Prostate gland (tissue), 2 donors: Measurements from ENCODE around the gene CSMD2.

Experiments
- POLR2A ChIP-seq: fragments of 450-650 bp; IDR thresholded peaks from one replicate; pipeline ENCODE4 v1.6.1; 2016; ENCODE audit warnings: antibody characterized with exemption, mild to moderate bottlenecking
- TF ChIP-seq, protein P1 (sequence below), 4 experiments: fragments of 200-600 bp in 2 of 4; fragments of 450-650 bp in 2 of 4; sonication (generic) in 2 of 4; IDR thresholded peaks; 1 replicate in 3 of 4; 2 replicates in 1 of 4; pipeline ENCODE4 v1.5.1; 2016 to 2019; ENCODE audit warnings: antibody characterized with exemption in 4 of 4, mild to moderate bottlenecking in 2 of 4, moderate library complexity in 2 of 4

DNA sequence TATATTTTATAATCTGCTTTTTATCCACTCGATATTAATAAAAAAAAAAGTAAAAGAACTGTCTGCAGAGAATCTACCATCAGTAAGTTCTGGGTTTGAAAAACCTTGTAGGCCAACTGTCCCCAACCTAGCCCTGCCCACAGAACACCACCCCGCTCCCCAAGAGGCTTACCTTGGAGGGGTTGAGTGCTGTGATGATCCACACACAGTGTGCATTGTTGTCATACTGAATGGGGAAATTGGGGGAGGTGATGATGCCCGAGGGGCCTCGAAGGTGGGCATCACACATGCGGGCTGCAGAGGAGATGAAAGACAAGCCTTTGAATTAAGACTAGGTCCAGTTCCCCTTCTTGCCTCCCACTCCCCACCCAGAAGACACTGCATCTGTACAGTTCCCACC, 354.5 kb downstream of the CSMD2 start:
- TF ChIP-seq, protein P1, sequence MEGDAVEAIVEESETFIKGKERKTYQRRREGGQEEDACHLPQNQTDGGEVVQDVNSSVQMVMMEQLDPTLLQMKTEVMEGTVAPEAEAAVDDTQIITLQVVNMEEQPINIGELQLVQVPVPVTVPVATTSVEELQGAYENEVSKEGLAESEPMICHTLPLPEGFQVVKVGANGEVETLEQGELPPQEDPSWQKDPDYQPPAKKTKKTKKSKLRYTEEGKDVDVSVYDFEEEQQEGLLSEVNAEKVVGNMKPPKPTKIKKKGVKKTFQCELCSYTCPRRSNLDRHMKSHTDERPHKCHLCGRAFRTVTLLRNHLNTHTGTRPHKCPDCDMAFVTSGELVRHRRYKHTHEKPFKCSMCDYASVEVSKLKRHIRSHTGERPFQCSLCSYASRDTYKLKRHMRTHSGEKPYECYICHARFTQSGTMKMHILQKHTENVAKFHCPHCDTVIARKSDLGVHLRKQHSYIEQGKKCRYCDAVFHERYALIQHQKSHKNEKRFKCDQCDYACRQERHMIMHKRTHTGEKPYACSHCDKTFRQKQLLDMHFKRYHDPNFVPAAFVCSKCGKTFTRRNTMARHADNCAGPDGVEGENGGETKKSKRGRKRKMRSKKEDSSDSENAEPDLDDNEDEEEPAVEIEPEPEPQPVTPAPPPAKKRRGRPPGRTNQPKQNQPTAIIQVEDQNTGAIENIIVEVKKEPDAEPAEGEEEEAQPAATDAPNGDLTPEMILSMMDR (IDR thresholded peaks at IDR 0.05) = no peak
- TF ChIP-seq POLR2A = no peak
